Parathyroid adenoma (tissue), 2 donors: ENCODE measurements around the gene BIRC2.

ENCODE experiments used
- H2AFZ ChIP-seq: fragments of 300-600 bp; sonication (generic); one replicate; pipeline ENCODE4 v1.7.0; 2017; ENCODE audit warnings: antibody characterized with exemption, mild to moderate bottlenecking
- H3K27ac ChIP-seq: fragments of 300-600 bp; sonication (generic); one replicate; pipeline ENCODE4 v1.7.0; 2017
- H3K27me3 ChIP-seq: fragments of 300-600 bp; sonication (generic); one replicate; pipeline ENCODE4 v1.7.0; 2017; ENCODE audit warnings: low read length; ENCODE audit not compliant: control insufficient read depth, insufficient read depth
- H3K36me3 ChIP-seq: fragments of 300-600 bp; sonication (generic); one replicate; pipeline ENCODE4 v1.7.0; 2017; ENCODE audit warnings: low read length; ENCODE audit not compliant: control insufficient read depth, insufficient read depth
- H3K4me1 ChIP-seq: fragments of 300-600 bp; sonication (generic); one replicate; pipeline ENCODE4 v1.7.0; 2017; ENCODE audit warnings: control low read depth
- H3K4me2 ChIP-seq: fragments of 300-600 bp; sonication (generic); one replicate; pipeline ENCODE4 v1.7.0; 2017; ENCODE audit warnings: low read length
- H3K4me3 ChIP-seq: fragments of 300-600 bp; sonication (generic); one replicate; pipeline ENCODE4 v1.7.0; 2017; ENCODE audit warnings: low read depth, low read length
- H3K79me2 ChIP-seq: fragments of 300-600 bp; sonication (generic); one replicate; pipeline ENCODE4 v1.7.0; 2017; ENCODE audit warnings: control low read depth
- H3K9ac ChIP-seq: fragments of 300-600 bp; sonication (generic); one replicate; pipeline ENCODE4 v1.7.0; 2017; ENCODE audit warnings: mild to moderate bottlenecking
- H3K9me3 ChIP-seq: fragments of 300-600 bp; sonication (generic); one replicate; pipeline ENCODE4 v1.7.0; 2017; ENCODE audit warnings: low read length; ENCODE audit not compliant: control insufficient read depth
- TF ChIP-seq, protein P1 (sequence below): fragments of 300-600 bp; sonication (generic); IDR thresholded peaks from one replicate; pipeline ENCODE4 v1.7.0; 2017; ENCODE audit warnings: antibody characterized with exemption, mild to moderate bottlenecking
- donor health status: primary hyperparathyroidism.

BIRC2 gene

GRCh38 chr11:102357116-102357515, 10.1 kb downstream of the BIRC2 start:
- H3K36me3 ChIP-seq: no peaks in the 10 kb centered on the region
- no peaks in the 10 kb centered on the region for H3K4me1 ChIP-seq
- H3K27me3 ChIP-seq: no peaks in the 10 kb centered on the region
- H3K9me3 ChIP-seq: no peaks in the 10 kb centered on the region
- no peak overlapping the region for H3K4me2 ChIP-seq
- no peak overlapping the region for H3K4me3 ChIP-seq
- no peak overlapping the region for H3K9ac ChIP-seq
- no peak overlapping the region for H2AFZ ChIP-seq
- H3K27ac ChIP-seq: no peak overlapping the region
- TF ChIP-seq, protein P1, sequence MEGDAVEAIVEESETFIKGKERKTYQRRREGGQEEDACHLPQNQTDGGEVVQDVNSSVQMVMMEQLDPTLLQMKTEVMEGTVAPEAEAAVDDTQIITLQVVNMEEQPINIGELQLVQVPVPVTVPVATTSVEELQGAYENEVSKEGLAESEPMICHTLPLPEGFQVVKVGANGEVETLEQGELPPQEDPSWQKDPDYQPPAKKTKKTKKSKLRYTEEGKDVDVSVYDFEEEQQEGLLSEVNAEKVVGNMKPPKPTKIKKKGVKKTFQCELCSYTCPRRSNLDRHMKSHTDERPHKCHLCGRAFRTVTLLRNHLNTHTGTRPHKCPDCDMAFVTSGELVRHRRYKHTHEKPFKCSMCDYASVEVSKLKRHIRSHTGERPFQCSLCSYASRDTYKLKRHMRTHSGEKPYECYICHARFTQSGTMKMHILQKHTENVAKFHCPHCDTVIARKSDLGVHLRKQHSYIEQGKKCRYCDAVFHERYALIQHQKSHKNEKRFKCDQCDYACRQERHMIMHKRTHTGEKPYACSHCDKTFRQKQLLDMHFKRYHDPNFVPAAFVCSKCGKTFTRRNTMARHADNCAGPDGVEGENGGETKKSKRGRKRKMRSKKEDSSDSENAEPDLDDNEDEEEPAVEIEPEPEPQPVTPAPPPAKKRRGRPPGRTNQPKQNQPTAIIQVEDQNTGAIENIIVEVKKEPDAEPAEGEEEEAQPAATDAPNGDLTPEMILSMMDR: no peak
- H3K79me2 ChIP-seq: peaks cover 14% of the 10 kb centered on the region

- H3K79me2 ChIP-seq: peaks cover 14% of the 10 kb centered on the region
- no peaks in the 10 kb centered on the region for H3K36me3 ChIP-seq
- H2AFZ ChIP-seq: no peak overlapping the region
- no peak overlapping the region for H3K4me3 ChIP-seq
- H3K27me3 ChIP-seq: no peaks in the 10 kb centered on the region
- H3K4me1 ChIP-seq: no peaks in the 10 kb centered on the region
- TF ChIP-seq, protein P1: no peak
- no peak overlapping the region for H3K9ac ChIP-seq
- no peaks in the 10 kb centered on the region for H3K9me3 ChIP-seq
- H3K4me2 ChIP-seq: no peak overlapping the region
- no peak overlapping the region for H3K27ac ChIP-seq
These were observed 12.4 kb downstream of the BIRC2 start for GRCh38 chr11:102359372-102359771.

DNA sequence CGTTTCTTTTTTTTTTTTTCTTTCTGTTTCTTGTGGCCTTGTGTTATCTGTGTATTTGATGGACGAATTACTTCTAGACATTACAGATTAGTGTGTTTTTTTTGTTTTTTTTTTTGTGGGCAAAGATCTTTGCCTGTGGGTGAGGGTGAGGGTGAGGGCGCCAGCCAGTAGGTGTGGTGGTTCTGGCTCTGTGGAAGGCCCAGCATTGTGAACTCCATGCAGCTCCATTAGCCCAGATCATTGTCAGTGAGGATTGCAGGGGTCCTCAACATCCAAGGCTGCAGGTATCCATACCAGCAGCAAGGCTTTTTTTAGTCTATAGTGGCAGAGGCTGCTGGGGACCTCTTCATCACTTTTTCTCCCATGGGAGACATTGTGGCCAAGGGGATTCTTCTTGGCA, 13.7 kb downstream of the BIRC2 start:
- Histone ChIP-seq H3K9me3 (no peaks in the 10 kb centered on the region), H3K27ac (no peak overlapping the region), H2AFZ (no peak overlapping the region), H3K4me3 (no peak overlapping the region), H3K4me2 (no peak overlapping the region), H3K9ac (no peak overlapping the region), H3K4me1 (no peaks in the 10 kb centered on the region), H3K79me2 (peaks cover 14% of the 10 kb centered on the region), H3K27me3 (no peaks in the 10 kb centered on the region), H3K36me3 (no peaks in the 10 kb centered on the region)
- TF ChIP-seq, protein P1: no peak

DNA sequence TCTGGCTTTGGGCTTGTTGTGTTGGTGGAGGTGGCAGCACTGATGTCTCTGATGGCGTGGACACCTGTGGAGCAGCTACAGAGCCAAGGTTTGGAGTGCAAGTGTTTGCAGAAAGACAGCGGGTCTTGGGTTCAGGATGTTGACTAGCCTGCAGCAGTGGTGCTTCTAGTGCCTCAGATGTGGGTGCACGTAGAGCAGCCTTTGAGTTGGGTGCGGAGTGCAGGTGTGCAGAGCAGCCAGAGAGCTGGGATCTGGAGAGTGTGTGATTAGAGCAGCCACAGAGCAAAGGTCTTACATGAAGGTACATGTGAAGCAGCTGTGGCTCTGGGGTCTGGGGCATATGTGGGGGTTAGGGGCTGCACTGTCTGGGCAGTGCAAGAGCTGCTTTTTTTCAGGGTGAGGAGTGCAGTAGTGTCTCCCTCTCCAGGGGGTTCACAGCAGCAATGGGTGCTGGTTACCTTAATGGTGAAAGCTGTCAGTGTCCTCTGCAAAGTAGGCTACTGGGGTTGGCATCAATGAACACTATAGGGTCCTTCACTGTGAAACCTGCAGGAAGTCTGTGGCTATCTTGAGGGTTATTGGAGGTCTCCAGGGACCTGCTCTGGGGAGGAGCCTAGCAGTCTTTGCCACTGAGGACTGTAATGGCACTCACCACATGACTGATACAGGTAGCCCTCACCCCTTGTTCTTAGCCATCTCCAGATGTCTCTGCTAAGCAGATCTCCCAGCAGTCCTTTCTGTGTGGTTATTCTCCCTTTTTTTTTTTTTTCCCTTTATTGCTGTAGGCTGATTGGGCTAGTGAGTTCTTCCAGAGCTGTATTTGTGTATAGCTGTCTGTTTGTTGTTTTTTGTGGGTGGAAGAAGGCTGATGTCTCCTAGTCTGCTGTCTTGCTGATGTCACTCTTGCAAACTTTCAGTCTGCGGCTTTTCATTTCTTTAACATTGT, 14.3 kb downstream of the BIRC2 start:
- no peak overlapping the region for H3K27ac ChIP-seq
- TF ChIP-seq, protein P1: no peak
- no peaks in the 10 kb centered on the region for H3K9me3 ChIP-seq
- no peak overlapping the region for H3K9ac ChIP-seq
- H3K36me3 ChIP-seq: no peaks in the 10 kb centered on the region
- no peaks in the 10 kb centered on the region for H3K4me1 ChIP-seq
- H3K79me2 ChIP-seq: peaks cover 8% of the 10 kb centered on the region
- H3K4me3 ChIP-seq: no peak overlapping the region
- H3K27me3 ChIP-seq: no peaks in the 10 kb centered on the region
- no peak overlapping the region for H3K4me2 ChIP-seq
- H2AFZ ChIP-seq: no peak overlapping the region

DNA sequence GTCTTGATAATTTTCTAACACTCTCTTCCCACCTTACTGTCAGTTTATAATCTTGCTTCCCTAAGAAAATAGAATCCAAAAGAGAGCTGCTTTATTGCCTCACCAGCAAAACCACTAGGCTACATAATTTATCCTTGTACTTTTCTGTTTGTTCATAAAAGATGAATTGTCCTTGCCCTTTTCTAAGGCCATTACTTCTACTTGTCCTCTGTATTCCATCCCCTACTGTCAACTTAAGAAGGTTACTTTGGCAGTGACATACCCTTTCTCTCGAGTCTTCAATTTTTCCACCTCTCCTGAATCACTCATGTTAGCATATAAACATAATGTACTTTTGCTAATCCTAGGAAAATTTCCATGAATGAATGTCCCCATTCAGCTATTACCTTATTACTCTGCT, 18.0 kb downstream of the BIRC2 start:
- H3K79me2 ChIP-seq: peaks cover 3% of the 10 kb centered on the region
- no peak overlapping the region for H3K4me3 ChIP-seq
- H3K27me3 ChIP-seq: no peaks in the 10 kb centered on the region
- TF ChIP-seq, protein P1: no peak
- no peak overlapping the region for H3K9ac ChIP-seq
- H3K36me3 ChIP-seq: no peaks in the 10 kb centered on the region
- no peak overlapping the region for H3K27ac ChIP-seq
- no peaks in the 10 kb centered on the region for H3K4me1 ChIP-seq
- H2AFZ ChIP-seq: no peak overlapping the region
- no peaks in the 10 kb centered on the region for H3K9me3 ChIP-seq
- no peak overlapping the region for H3K4me2 ChIP-seq
